WTC11 (cell line): ENCODE measurements around the gene GSTP1. TPM values are rescaled to one million over a fixed set of nuclear protein-coding genes. Genes with fewer than 3 reads are reported as not detected.
A peak's percentile ranks its signal among the peaks of the same experiment; 100 is the strongest.
"Not testable (repeated sequence)": the region's sequence is repeated elsewhere in the genome, so short reads cannot be mapped to it uniquely, and the experiment has no call there.

Experiments
- ATAC-seq: fragments of 200-7000 bp; cut with Tn5 transposase; 2 replicates; pipeline ENCODE4 v1.10.0; 2021; ENCODE audit warnings: mild to moderate bottlenecking, moderate library complexity
- CTCF ChIA-PET: fragments of 300-600 bp; sonication (Branson Sonifier 250); formaldehyde crosslinking; loops from one replicate; lab custom pipeline; 2021; ENCODE audit warnings: antibody characterized with exemption; lab: Charles Lee
- POLR2A ChIA-PET: fragments of 350-600 bp; sonication (Branson Sonifier 250); formaldehyde crosslinking; loops from one replicate; lab custom pipeline; 2021; ENCODE audit warnings: antibody characterized with exemption; lab: Charles Lee
- DNase-seq: peaks from one replicate; pipeline ENCODE4 v3.0.0; 2021; ENCODE audit warnings: low spot score
- H3K27ac Mint-ChIP-seq: 2 replicates; pipeline ENCODE4 v1.8.0; 2021; ENCODE audit warnings: mixed read lengths
- H3K27me3 Mint-ChIP-seq: 2 replicates; pipeline ENCODE4 v1.8.0; 2021; ENCODE audit warnings: low read depth, mild to moderate bottlenecking, moderate library complexity, mixed read lengths
- H3K36me3 Mint-ChIP-seq: 2 replicates; pipeline ENCODE4 v1.8.0; 2021; ENCODE audit warnings: mixed read lengths
- H3K4me1 Mint-ChIP-seq: 2 replicates; pipeline ENCODE4 v1.8.0; 2022; ENCODE audit warnings: mixed read lengths
- H3K4me3 Mint-ChIP-seq: 2 replicates; pipeline ENCODE4 v1.8.0; 2021; ENCODE audit warnings: mild to moderate bottlenecking, moderate library complexity, mixed read lengths
- H3K9me3 Mint-ChIP-seq: 2 replicates; pipeline ENCODE4 v1.8.0; 2021; ENCODE audit warnings: mixed read lengths
- FOXK1 ChIP-seq: sonication (generic); formaldehyde crosslinking; IDR thresholded peaks from 2 replicates; pipeline ENCODE4 v1.8.0; 2022; ENCODE audit warnings: mild to moderate bottlenecking, moderate library complexity, missing genetic modification reagents
- SP1 ChIP-seq: sonication (generic); formaldehyde crosslinking; conservative IDR thresholded peaks from 2 replicates; pipeline ENCODE4 v1.8.1; 2022; ENCODE audit warnings: missing genetic modification reagents
- total RNA-seq: library from RNA; stranded (reverse); gene quantifications from 3 replicates; pipeline ENCODE4 v1.2.3, GENCODE V29; 2021
- TF ChIP-seq, protein P1 (sequence below): fragments of 250-450 bp; sonication (Bioruptor Pico); conservative IDR thresholded peaks from 2 replicates; pipeline ENCODE4 v1.9.0; 2021; ENCODE audit warnings: mild to moderate bottlenecking
- TF ChIP-seq, protein P2 (sequence below): sonication (generic); formaldehyde crosslinking; IDR thresholded peaks from 2 replicates; pipeline ENCODE4 v1.8.1; 2022; ENCODE audit warnings: mild to moderate bottlenecking, moderate library complexity, missing genetic modification reagents
- TF ChIP-seq, protein P3 (sequence below): sonication (generic); formaldehyde crosslinking; IDR thresholded peaks from 2 replicates; pipeline ENCODE4 v1.8.1; 2023; ENCODE audit warnings: mild to moderate bottlenecking, missing genetic modification reagents, borderline replicate concordance
- TF ChIP-seq, protein P4 (sequence below): sonication (generic); formaldehyde crosslinking; IDR thresholded peaks from 2 replicates; pipeline ENCODE4 v1.8.0; 2022; ENCODE audit warnings: mild to moderate bottlenecking, missing genetic modification reagents

Gene GSTP1
- total RNA-seq, 1 experiment from 2014 or later, result 1,452 TPM

DNA sequence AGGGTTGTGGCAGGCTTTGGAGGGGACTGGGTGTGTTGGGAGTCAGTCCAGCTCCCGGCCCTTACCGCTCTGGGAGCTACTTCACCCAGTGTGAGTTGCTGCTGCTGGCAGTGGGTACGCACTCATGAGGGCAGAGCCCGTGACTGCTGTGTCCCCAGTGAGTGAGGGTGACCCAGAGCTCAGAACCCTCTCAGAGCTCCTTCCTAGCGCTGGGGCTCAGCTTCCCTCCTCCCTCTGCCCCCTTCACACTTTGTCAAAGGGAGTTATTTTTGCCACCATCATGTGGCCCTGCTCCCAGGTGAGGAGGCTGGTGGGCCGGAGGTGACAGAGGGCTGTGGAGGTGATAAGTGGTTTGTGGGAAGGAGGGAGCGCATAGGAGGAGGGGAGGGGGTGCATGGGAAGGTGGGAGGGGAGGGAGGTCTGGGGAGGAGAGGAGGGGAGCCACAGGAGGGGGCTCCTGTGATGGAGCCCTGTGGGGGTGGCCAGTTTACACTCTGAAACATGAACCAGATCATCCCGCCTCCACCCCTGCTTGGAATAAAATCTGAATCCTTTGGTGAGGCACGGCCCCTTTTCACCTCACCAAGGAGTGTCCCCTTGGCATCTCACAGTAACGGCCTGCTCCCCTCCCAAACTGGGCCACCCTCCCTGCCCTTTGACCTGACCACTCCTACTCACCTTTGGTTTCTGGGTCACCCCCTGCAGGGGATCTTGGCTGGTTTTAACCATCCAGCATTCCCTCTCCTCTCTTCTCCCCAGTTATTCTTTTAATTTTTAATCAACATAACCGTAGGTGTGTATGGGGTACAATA lies 33.0 kb downstream of the GSTP1 start (continued):
- TF ChIP-seq, protein P1, sequence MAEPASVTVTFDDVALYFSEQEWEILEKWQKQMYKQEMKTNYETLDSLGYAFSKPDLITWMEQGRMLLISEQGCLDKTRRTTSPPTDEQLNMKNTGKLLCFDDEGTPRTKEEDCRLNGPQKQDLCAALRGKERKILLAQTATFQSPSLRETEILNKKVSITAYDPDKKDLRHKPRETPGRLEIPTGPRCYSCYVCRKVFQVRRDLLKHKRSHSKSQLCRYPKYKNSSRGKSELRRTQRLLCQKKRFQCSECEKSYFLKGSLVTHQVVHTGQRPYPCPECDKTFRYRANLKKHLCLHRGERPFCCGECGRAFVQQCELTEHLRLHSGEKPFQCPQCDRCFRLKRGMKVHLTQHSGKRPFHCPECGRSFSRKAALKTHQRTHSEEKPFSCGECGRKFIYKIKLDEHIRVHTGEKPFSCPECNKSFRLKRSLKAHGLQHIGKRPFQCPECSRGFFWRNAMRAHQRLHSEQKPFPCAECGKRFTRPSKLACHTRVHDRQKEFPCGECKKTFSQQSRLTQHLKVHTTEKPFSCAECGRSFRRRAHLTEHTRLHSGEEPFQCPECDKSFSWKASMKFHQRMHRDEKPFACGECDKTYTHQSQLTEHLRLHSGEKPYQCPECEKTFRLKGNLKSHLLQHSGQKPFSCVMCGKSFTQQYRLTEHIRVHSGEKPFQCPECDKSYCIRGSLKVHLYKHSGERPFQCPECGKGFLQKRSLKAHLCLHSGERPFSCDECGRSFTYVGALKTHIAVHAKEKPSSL (CRISPR knock-in tag), result no peak

DNA sequence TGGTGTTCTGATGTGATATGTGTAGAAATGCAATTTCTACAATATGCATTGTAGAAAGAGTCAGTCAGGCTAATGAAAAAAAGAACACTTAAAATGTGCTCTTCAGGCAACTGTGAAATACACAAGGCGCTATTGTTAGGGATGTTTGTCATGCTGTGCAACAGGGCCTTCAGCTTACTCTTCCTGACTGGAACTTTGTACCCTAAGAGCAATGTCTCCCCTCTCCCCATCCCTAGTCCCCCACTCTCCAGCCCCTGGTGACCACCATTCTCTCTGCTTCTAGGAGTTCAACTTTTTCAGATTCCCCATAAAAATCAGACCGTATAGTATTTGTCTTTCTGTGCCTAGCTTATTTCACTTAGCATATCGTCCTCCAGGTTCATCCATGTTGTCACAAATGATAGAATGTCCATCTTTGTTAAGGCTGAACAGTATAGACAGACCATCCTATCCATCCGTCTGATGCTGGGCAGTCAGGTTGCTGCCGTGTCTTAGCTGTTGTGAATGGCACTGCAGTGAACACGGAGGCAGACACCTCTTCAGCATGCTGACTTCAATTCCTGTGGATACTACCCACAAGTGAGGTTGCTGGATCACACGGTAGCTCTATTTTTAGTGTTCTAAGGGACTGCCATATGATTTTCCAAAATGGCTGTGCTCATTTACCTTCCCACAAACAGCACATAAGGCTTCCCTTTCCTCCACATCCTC lies 33.8 kb downstream of the GSTP1 start:
- H3K9me3 Mint-ChIP-seq, result no peaks in the 10 kb centered on the region; the same call in 1 of the 2 replicates
- POLR2A ChIA-PET, result interaction anchor here (3.3 kb wide), 1 partner anchor 12 kb away, joined by 13 read pairs; the partner anchor contains the start of gene NUDT8

DNA sequence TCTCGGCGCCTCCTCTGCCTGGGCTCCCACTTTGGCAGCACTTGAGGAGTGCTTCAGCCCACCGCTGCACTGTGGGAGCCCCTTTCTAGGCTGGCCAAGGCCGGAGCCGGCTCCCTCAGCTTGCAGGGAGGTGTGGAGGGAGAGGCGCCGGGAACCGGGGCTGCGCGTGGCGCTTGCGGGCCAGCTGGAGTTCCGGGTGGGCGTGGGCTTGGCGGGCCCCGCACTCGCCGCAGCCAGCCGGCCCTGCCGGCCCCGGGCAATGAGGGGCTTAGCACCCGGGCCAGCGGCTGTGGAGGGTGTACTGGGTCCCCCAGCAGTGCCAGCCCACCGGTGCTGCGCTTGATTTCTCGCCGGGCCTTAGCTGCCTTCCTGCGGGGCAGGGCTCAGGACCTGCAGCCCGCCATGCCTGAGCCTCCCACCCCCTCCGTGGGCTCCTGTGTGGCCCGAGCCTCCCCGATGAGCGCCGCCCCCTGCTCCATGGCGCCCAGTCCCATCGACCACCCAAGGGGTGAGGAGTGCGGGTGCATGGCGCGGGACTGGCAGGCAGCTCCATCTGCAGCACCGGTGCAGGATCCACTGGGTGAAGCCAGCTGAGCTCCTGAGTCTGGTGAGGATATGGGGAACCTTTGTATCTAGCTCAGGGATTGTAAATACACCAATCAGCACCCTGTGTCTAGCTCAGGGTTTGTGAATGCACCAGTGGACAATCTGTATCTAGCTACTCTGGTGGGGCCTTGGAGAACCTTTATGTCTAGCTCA lies 35.5 kb downstream of the GSTP1 start:
- not testable (repeated sequence) for ATAC-seq, H3K27ac Mint-ChIP-seq, H3K9me3 Mint-ChIP-seq, DNase-seq
- POLR2A ChIA-PET, result interaction anchor here (0.6 to 2.3 kb wide), 2 partner anchors 10 to 53 kb away, joined by 3 to 6 read pairs; no protein-coding TSS in a partner anchor
- CTCF ChIA-PET, result interaction anchor here (10.2 kb wide), 1 partner anchor 11 kb away, joined by 200 read pairs; the partner anchor contains the start of gene NUDT8
- H3K4me1 Mint-ChIP-seq, result peaks cover 59% of the 10 kb centered on the region
- H3K4me3 Mint-ChIP-seq, result peak overlapping the region; percentile 93
- peaks cover 50% of the 10 kb centered on the region for H3K27me3 Mint-ChIP-seq
- H3K36me3 Mint-ChIP-seq, result peaks cover 15% of the 10 kb centered on the region

More for the DNA sequence above, 33.8 kb downstream of the GSTP1 start:
- Mint-ChIP-seq H3K4me1 (peaks cover 55% of the 10 kb centered on the region), H3K4me3 (peak overlapping the region; percentile 25), H3K36me3 (peaks cover 7% of the 10 kb centered on the region), H3K27ac (no peak overlapping the region), H3K27me3 (peaks cover 41% of the 10 kb centered on the region)
- DNase-seq (no peak), ATAC-seq (no peak; the same call in 1 of the 2 replicates)
- TF ChIP-seq FOXK1, result no peak
- TF ChIP-seq, protein P2, sequence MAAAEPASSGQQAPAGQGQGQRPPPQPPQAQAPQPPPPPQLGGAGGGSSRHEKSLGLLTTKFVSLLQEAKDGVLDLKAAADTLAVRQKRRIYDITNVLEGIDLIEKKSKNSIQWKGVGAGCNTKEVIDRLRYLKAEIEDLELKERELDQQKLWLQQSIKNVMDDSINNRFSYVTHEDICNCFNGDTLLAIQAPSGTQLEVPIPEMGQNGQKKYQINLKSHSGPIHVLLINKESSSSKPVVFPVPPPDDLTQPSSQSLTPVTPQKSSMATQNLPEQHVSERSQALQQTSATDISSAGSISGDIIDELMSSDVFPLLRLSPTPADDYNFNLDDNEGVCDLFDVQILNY (CRISPR knock-in tag), result no peak
- TF ChIP-seq, protein P3, sequence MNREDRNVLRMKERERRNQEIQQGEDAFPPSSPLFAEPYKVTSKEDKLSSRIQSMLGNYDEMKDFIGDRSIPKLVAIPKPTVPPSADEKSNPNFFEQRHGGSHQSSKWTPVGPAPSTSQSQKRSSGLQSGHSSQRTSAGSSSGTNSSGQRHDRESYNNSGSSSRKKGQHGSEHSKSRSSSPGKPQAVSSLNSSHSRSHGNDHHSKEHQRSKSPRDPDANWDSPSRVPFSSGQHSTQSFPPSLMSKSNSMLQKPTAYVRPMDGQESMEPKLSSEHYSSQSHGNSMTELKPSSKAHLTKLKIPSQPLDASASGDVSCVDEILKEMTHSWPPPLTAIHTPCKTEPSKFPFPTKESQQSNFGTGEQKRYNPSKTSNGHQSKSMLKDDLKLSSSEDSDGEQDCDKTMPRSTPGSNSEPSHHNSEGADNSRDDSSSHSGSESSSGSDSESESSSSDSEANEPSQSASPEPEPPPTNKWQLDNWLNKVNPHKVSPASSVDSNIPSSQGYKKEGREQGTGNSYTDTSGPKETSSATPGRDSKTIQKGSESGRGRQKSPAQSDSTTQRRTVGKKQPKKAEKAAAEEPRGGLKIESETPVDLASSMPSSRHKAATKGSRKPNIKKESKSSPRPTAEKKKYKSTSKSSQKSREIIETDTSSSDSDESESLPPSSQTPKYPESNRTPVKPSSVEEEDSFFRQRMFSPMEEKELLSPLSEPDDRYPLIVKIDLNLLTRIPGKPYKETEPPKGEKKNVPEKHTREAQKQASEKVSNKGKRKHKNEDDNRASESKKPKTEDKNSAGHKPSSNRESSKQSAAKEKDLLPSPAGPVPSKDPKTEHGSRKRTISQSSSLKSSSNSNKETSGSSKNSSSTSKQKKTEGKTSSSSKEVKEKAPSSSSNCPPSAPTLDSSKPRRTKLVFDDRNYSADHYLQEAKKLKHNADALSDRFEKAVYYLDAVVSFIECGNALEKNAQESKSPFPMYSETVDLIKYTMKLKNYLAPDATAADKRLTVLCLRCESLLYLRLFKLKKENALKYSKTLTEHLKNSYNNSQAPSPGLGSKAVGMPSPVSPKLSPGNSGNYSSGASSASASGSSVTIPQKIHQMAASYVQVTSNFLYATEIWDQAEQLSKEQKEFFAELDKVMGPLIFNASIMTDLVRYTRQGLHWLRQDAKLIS, result no peak
- no peak for TF ChIP-seq SP1 (CRISPR knock-in tag)
- TF ChIP-seq, protein P4, sequence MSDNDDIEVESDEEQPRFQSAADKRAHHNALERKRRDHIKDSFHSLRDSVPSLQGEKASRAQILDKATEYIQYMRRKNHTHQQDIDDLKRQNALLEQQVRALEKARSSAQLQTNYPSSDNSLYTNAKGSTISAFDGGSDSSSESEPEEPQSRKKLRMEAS (CRISPR knock-in tag), result no peak
- CTCF ChIA-PET, result interaction anchor here (0.6 to 10.2 kb wide), 5 partner anchors 13 to 515 kb away, joined by 3 to 200 read pairs (median 3); partner anchors contain the start of gene NUDT8
